Coronary artery (tissue), 2 donors: ENCODE data around the gene KCNQ1.

ENCODE experiments used
- DNase-seq: peaks from one replicate; pipeline ENCODE4 v3.0.0-alpha.2; 2017; ENCODE audit warnings: low spot score
- H3K27ac ChIP-seq, 2 donors: fragments of 200-600 bp; sonication (generic); one replicate each; pipeline ENCODE4 v1.5.1; 2016 to 2019
- H3K4me3 ChIP-seq: fragments of 200-600 bp; sonication (generic); 2 replicates; pipeline ENCODE4 v1.5.1; 2016; ENCODE audit warnings: mild to moderate bottlenecking, moderate library complexity
- CTCF ChIP-seq: fragments of 200-600 bp; sonication (generic); IDR thresholded peaks from one replicate; pipeline ENCODE4 v1.5.1; 2019; ENCODE audit warnings: antibody characterized with exemption

The KCNQ1 gene

GRCh38 chr11:2744166-2744565 is 299.4 kb downstream of the KCNQ1 start:
- no peak for TF ChIP-seq CTCF
- Histone ChIP-seq H3K4me3 (no peak overlapping the region), H3K27ac (no peak overlapping the region)
- no peak for DNase-seq

- no peak for TF ChIP-seq CTCF
- H3K4me3 ChIP-seq, result no peak overlapping the region
- DNase-seq, result no peak
- no peak overlapping the region for H3K27ac ChIP-seq
Observed at GRCh38 chr11:2745511-2745910, 300.7 kb downstream of the KCNQ1 start.

GRCh38 chr11:2746401-2747247 is 301.8 kb downstream of the KCNQ1 start:
- Histone ChIP-seq H3K27ac (no peak overlapping the region), H3K4me3 (no peak overlapping the region)
- no peak for TF ChIP-seq CTCF
- DNase-seq, result no peak

GRCh38 chr11:2747248-2748027 is 302.6 kb downstream of the KCNQ1 start:
- Histone ChIP-seq H3K4me3 (no peak overlapping the region), H3K27ac (no peak overlapping the region)
- no peak for DNase-seq
- TF ChIP-seq CTCF, result no peak

- TF ChIP-seq CTCF, result no peak
- Histone ChIP-seq H3K4me3 (no peak overlapping the region), H3K27ac (no peak overlapping the region)
- DNase-seq, result no peak
Observed at GRCh38 chr11:2748061-2748813, 303.4 kb downstream of the KCNQ1 start.

GRCh38 chr11:2748814-2749554 is 304.2 kb downstream of the KCNQ1 start:
- no peak for DNase-seq
- Histone ChIP-seq H3K4me3 (no peak overlapping the region), H3K27ac (no peak overlapping the region)
- TF ChIP-seq CTCF, result no peak
